Measurements from ENCODE around the gene AFDN. TPM values are rescaled to one million over a fixed set of nuclear protein-coding genes. Genes with fewer than 3 reads are reported as not detected.

Gene AFDN
- total RNA-seq, 1 experiment from 2014 or later, result 107 TPM

- POLR2A ChIA-PET (ENCODE audit: low non-redundant PET), result no interaction called here
- Histone ChIP-seq H3K9me3 (ENCODE audit: low read depth, low read length, poor library complexity, severe bottlenecking) (peaks cover 9% of the 10 kb centered on the region), H3K36me3 (ENCODE audit: insufficient read depth, low read length, poor library complexity, severe bottlenecking) (no peaks in the 10 kb centered on the region), H3K4me1 (ENCODE audit: insufficient read depth, low read length, poor library complexity, severe bottlenecking) (peaks cover 51% of the 10 kb centered on the region), H3K4me3 (ENCODE audit: low read depth, low read length, poor library complexity, severe bottlenecking) (no peak overlapping the region), H3K27me3 (replicated peaks; ENCODE audit: insufficient read depth, low read depth, low read length, poor library complexity) (no peaks in the 10 kb centered on the region), H3K27ac (ENCODE audit: low read depth, low read length, poor library complexity, severe bottlenecking) (no peak overlapping the region)
- BruUV-seq (replicated peaks), result no TSS peak
- intact Hi-C loops (cut with micrococcal nuclease; ENCODE audit: unreplicated experiment), result no loop called here
- CTCF ChIA-PET, result no interaction called here
- no peak for DNase-seq (ENCODE audit: low spot score)
- TF ChIP-seq CTCF (conservative IDR thresholded peaks at IDR 0.05; ENCODE audit: low read depth, low read length), result no peak
Measured at GRCh38 chr6:167850782-167851181, 24.1 kb downstream of the AFDN start.

DNA sequence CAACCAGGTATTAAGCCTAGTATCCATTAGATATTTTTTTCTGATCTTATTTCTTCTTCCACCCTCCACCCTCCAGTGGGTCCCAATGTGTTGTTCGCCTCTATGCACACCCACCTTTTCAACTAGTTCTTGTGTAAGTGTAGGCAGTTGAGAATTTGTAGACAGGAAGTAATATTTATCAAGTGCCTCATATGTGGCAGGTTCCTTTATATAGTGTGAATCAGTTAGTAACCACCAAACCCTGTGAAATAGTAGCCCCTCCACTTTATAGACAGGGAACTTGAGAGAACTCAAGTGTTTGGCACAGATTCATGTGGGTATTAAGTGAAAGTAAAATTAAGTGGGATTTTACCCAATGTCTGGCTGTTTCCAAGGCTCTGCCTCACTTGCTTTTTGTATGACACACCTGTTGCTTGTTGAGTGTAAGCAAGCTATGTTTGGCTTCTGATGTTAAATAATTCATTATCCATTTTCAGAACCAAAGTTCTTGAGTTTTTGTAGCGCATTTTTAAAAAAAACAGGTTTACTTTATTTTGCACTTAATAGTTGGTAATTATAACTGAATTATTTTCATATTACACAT is 24.8 kb downstream of the AFDN start:
- ChIA-PET POLR2A (ENCODE audit: low non-redundant PET) (no interaction called here), CTCF (no interaction called here)
- TF ChIP-seq CTCF (conservative IDR thresholded peaks at IDR 0.05; ENCODE audit: low read depth, low read length) (no peak), EZH2 (IDR thresholded peaks at IDR 0.05; ENCODE audit: borderline replicate concordance, low read depth, low read length, poor library complexity, severe bottlenecking) (no peak)
- H3K9me3 ChIP-seq (ENCODE audit: low read depth, low read length, poor library complexity, severe bottlenecking), result peaks cover 9% of the 10 kb centered on the region
- H3K4me3 ChIP-seq (ENCODE audit: low read depth, low read length, poor library complexity, severe bottlenecking), result no peak overlapping the region
- H3K4me1 ChIP-seq (ENCODE audit: insufficient read depth, low read length, poor library complexity, severe bottlenecking), result peaks cover 48% of the 10 kb centered on the region
- no TSS peak for BruUV-seq (replicated peaks)
- H3K27me3 ChIP-seq (replicated peaks; ENCODE audit: insufficient read depth, low read depth, low read length, poor library complexity), result no peaks in the 10 kb centered on the region
- intact Hi-C loops (cut with micrococcal nuclease; ENCODE audit: unreplicated experiment), result no loop called here
- no peak overlapping the region for H3K27ac ChIP-seq (ENCODE audit: low read depth, low read length, poor library complexity, severe bottlenecking)
- DNase-seq (ENCODE audit: low spot score), result peak; percentile 44
- no peaks in the 10 kb centered on the region for H3K36me3 ChIP-seq (ENCODE audit: insufficient read depth, low read length, poor library complexity, severe bottlenecking)

- CTCF ChIA-PET, result no interaction called here
Measured at GRCh38 chr6:167855825-167856425, 29.2 kb downstream of the AFDN start.

More at GRCh38 chr6:167855825-167856425, 29.2 kb downstream of the AFDN start:
- H3K27ac ChIP-seq (ENCODE audit: low read depth, low read length, poor library complexity, severe bottlenecking), result no peak overlapping the region
- no peak for TF ChIP-seq CTCF (conservative IDR thresholded peaks at IDR 0.05; ENCODE audit: low read depth, low read length)
- TF ChIP-seq EZH2 (IDR thresholded peaks at IDR 0.05; ENCODE audit: borderline replicate concordance, low read depth, low read length, poor library complexity, severe bottlenecking), result no peak
- no peak overlapping the region for H3K4me3 ChIP-seq (ENCODE audit: low read depth, low read length, poor library complexity, severe bottlenecking)
- H3K4me1 ChIP-seq (ENCODE audit: insufficient read depth, low read length, poor library complexity, severe bottlenecking), result peaks cover 43% of the 10 kb centered on the region
- H3K9me3 ChIP-seq (ENCODE audit: low read depth, low read length, poor library complexity, severe bottlenecking), result peaks cover 9% of the 10 kb centered on the region
- BruUV-seq (replicated peaks), result no TSS peak
- intact Hi-C loops (cut with micrococcal nuclease; ENCODE audit: unreplicated experiment), result no loop called here
- peak; percentile 35 for DNase-seq (ENCODE audit: low spot score)
- H3K36me3 ChIP-seq (ENCODE audit: insufficient read depth, low read length, poor library complexity, severe bottlenecking), result no peaks in the 10 kb centered on the region
- no peaks in the 10 kb centered on the region for H3K27me3 ChIP-seq (replicated peaks; ENCODE audit: insufficient read depth, low read depth, low read length, poor library complexity)
- POLR2A ChIA-PET (ENCODE audit: low non-redundant PET), result no interaction called here
